Natural killer cell (primary cell): ENCODE results near the gene CFD. TPM values are rescaled to one million over a fixed set of nuclear protein-coding genes. Genes with fewer than 3 reads are reported as not detected.
"Not testable (repeated sequence)": the region's sequence is repeated elsewhere in the genome, so short reads cannot be mapped to it uniquely, and the experiment has no call there.

ENCODE experiments used
- ATAC-seq, 3 donors: fragments of 150-1000 bp in 2 of 3; fragments of 200-7000 bp in 1 of 3; cut with Tn5 transposase; 1 replicate in 1 of 3; 2 replicates in 2 of 3; pipeline ENCODE4 v1.10.0; 2021; ENCODE audit warnings: mild to moderate bottlenecking in 2 of 3, moderate library complexity in 2 of 3
- DNase-seq, 2 donors: peaks; one replicate each; pipeline versions ENCODE4 v3.0.0 to v3.0.0-alpha.2; 2013 to 2021; ENCODE audit warnings: mixed read lengths in 1 of 2
- H3K27ac ChIP-seq: one replicate; pipeline ENCODE4 v1.5.1; 2013; ENCODE audit warnings: mild to moderate bottlenecking, low read length
- H3K27me3 ChIP-seq: one replicate; pipeline ENCODE4 v1.6.1; 2013; ENCODE audit warnings: low read length; ENCODE audit not compliant: control insufficient read depth, insufficient read depth
- H3K36me3 ChIP-seq: one replicate; pipeline ENCODE4 v1.6.1; 2013; ENCODE audit warnings: low read length; ENCODE audit not compliant: control insufficient read depth, insufficient read depth
- H3K4me1 ChIP-seq: one replicate; pipeline ENCODE4 v1.6.1; 2013; ENCODE audit warnings: low read length; ENCODE audit not compliant: control insufficient read depth, insufficient read depth
- H3K4me3 ChIP-seq: one replicate; pipeline ENCODE4 v1.5.1; 2013; ENCODE audit warnings: low read length
- H3K9me3 ChIP-seq: one replicate; pipeline ENCODE4 v1.6.1; 2013; ENCODE audit warnings: low read length; ENCODE audit not compliant: control insufficient read depth, insufficient read depth
- H3K27ac Mint-ChIP-seq, 2 donors: one replicate each; pipeline ENCODE4 v1.8.0; 2022; ENCODE audit warnings: mild to moderate bottlenecking in 2 of 2, mixed read lengths in 2 of 2, moderate library complexity in 1 of 2
- H3K27me3 Mint-ChIP-seq, 2 donors: one replicate each; pipeline ENCODE4 v1.8.0; 2022; ENCODE audit warnings: low read depth in 2 of 2, mixed read lengths in 2 of 2
- H3K36me3 Mint-ChIP-seq: one replicate; pipeline ENCODE4 v1.8.0; 2022; ENCODE audit warnings: mixed read lengths
- H3K4me1 Mint-ChIP-seq, 2 donors: one replicate each; pipeline ENCODE4 v1.8.0; 2022; ENCODE audit warnings: mixed read lengths in 2 of 2
- H3K4me3 Mint-ChIP-seq: one replicate; pipeline ENCODE4 v1.8.0; 2022; ENCODE audit warnings: mild to moderate bottlenecking, moderate library complexity, mixed read lengths
- H3K9me3 Mint-ChIP-seq, 2 donors: one replicate each; pipeline ENCODE4 v1.8.0; 2022; ENCODE audit warnings: mixed read lengths in 2 of 2
- CTCF ChIP-seq: fragments of 200-600 bp; IDR thresholded peaks from one replicate; pipeline ENCODE4 v1.8.0; 2022; ENCODE audit warnings: antibody characterized with exemption
- WGBS: methylation state at CpG from one replicate; pipeline ENCODE4 v1.1.7; 2013; ENCODE audit warnings: missing lambda C conversion rate; ENCODE audit not compliant: insufficient coverage; 5-methylcytosine and 5-hydroxymethylcytosine counted together
- intact Hi-C: fragments of 100-400 bp; cut with micrococcal nuclease; formaldehyde crosslinking; loops from one replicate; pipeline ENCODE4 v1.14.2; 2022
- total RNA-seq, 4 donors: library from RNA; stranded (reverse); fragments of 120-200 nt in 1 of 4; gene quantifications; one replicate each; pipeline versions ENCODE4 v1.2.3 to v1.2.4, GENCODE V29; 2013 to 2022

Gene CFD
- total RNA-seq, 3 donors from 2014 or later (not counting 1 experiment from before 2014, with no cell fraction given) = 2.9 to 47.5 (median 10.4) TPM

GRCh38 chr19:848386-848921, 11.0 kb upstream of the CFD start:
- no peak overlapping the region for H3K4me3 ChIP-seq
- H3K27ac Mint-ChIP-seq = no peak overlapping the region
- H3K4me1 ChIP-seq = peaks cover 5% of the 10 kb centered on the region
- H3K9me3 ChIP-seq = no peaks in the 10 kb centered on the region
- intact Hi-C loops = no loop called here
- peaks cover 6 to 19% of the 10 kb centered on the region in 2 donors for H3K27me3 Mint-ChIP-seq
- H3K4me3 Mint-ChIP-seq = no peak overlapping the region
- H3K36me3 ChIP-seq = no peaks in the 10 kb centered on the region
- H3K27me3 ChIP-seq = peaks cover 17% of the 10 kb centered on the region
- 49% methylated on average over 12 of the region's 12 CpGs for WGBS
- DNase-seq = no peak
- no peaks in the 10 kb centered on the region for H3K9me3 Mint-ChIP-seq
- no peaks in the 10 kb centered on the region for H3K4me1 Mint-ChIP-seq
- no peak overlapping the region for H3K27ac ChIP-seq
- no peaks in the 10 kb centered on the region for H3K36me3 Mint-ChIP-seq
- no peak for ATAC-seq
- TF ChIP-seq CTCF = no peak

- H3K27ac ChIP-seq, H3K4me3 Mint-ChIP-seq, H3K9me3 Mint-ChIP-seq, H3K4me1 ChIP-seq, intact Hi-C loops, H3K4me3 ChIP-seq, H3K4me1 Mint-ChIP-seq, H3K27ac Mint-ChIP-seq, ATAC-seq, H3K36me3 Mint-ChIP-seq, DNase-seq, H3K36me3 ChIP-seq, H3K9me3 ChIP-seq: not testable (repeated sequence)
- 84% methylated on average over 8 of the region's 8 CpGs for WGBS
- peaks cover 6 to 19% of the 10 kb centered on the region in 2 donors for H3K27me3 Mint-ChIP-seq
- peaks cover 14% of the 10 kb centered on the region for H3K27me3 ChIP-seq
These were observed 10.3 kb upstream of the CFD start for GRCh38 chr19:849195-849594.

GRCh38 chr19:850221-850978, 9.1 kb upstream of the CFD start:
- Mint-ChIP-seq H3K27me3 (peaks cover 6 to 14% of the 10 kb centered on the region in 2 donors), H3K36me3 (no peaks in the 10 kb centered on the region), H3K4me1 (no peaks in the 10 kb centered on the region), H3K27ac (no peak overlapping the region), H3K4me3 (no peak overlapping the region), H3K9me3 (no peaks in the 10 kb centered on the region)
- DNase-seq (no peak), ATAC-seq (no peak)
- Histone ChIP-seq H3K4me3 (no peak overlapping the region), H3K27me3 (peaks cover 10% of the 10 kb centered on the region), H3K36me3 (no peaks in the 10 kb centered on the region), H3K27ac (no peak overlapping the region), H3K4me1 (no peaks in the 10 kb centered on the region), H3K9me3 (no peaks in the 10 kb centered on the region)
- WGBS = 30% methylated on average over 27 of the region's 28 CpGs
- intact Hi-C loops = no loop called here
- TF ChIP-seq CTCF = no peak

- no peaks in the 10 kb centered on the region for H3K36me3 Mint-ChIP-seq
- H3K9me3 Mint-ChIP-seq = no peaks in the 10 kb centered on the region
- H3K27me3 ChIP-seq = peaks cover 6% of the 10 kb centered on the region
- no peak overlapping the region for H3K4me3 Mint-ChIP-seq
- 68% methylated on average over 13 of the region's 13 CpGs for WGBS
- intact Hi-C loops = no loop called here
- H3K27ac Mint-ChIP-seq = no peak overlapping the region
- no peaks in the 10 kb centered on the region for H3K4me1 ChIP-seq
- H3K27ac ChIP-seq = no peak overlapping the region
- no peaks in the 10 kb centered on the region for H3K9me3 ChIP-seq
- no peak for TF ChIP-seq CTCF
- no peak for DNase-seq
- H3K4me3 ChIP-seq = no peak overlapping the region
- no peaks in the 10 kb centered on the region for H3K4me1 Mint-ChIP-seq
- no peaks in the 10 kb centered on the region for H3K36me3 ChIP-seq
- no peak for ATAC-seq
- peaks cover under 1 to 9% of the 10 kb centered on the region in 2 donors for H3K27me3 Mint-ChIP-seq
These were observed 8.5 kb upstream of the CFD start for GRCh38 chr19:850979-851335.
